HFFc6 (cell line): ENCODE measurements around the gene CALCOCO1. TPM values are rescaled to one million over a fixed set of nuclear protein-coding genes. Genes with fewer than 3 reads are reported as not detected.

Source experiments
- DNase-seq: peaks from one replicate; pipeline ENCODE4 v3.0.0-alpha.2; 2018
- H3K27ac Mint-ChIP-seq: 2 replicates; pipeline ENCODE4 v1.8.0; 2020; ENCODE audit warnings: mild to moderate bottlenecking, mixed read lengths
- H3K27me3 Mint-ChIP-seq: 2 replicates; pipeline ENCODE4 v1.8.0; 2021; ENCODE audit warnings: mild to moderate bottlenecking, moderate library complexity, mixed read lengths; ENCODE audit not compliant: insufficient read depth
- H3K36me3 Mint-ChIP-seq: 2 replicates; pipeline ENCODE4 v1.8.0; 2021; ENCODE audit warnings: low read depth, mixed read lengths
- H3K4me1 Mint-ChIP-seq: 2 replicates; pipeline ENCODE4 v1.8.0; 2020; ENCODE audit warnings: low read depth, mixed read lengths
- H3K4me3 Mint-ChIP-seq: 2 replicates; pipeline ENCODE4 v1.8.0; 2020; ENCODE audit warnings: mild to moderate bottlenecking, moderate library complexity, mixed read lengths
- H3K9me3 Mint-ChIP-seq: 2 replicates; pipeline ENCODE4 v1.8.0; 2020; ENCODE audit warnings: mild to moderate bottlenecking, mixed read lengths
- total RNA-seq, 6 experiments: library from RNA; stranded (reverse); fragmentation: NEBNext Ultra II Directional; extraction: Animal tissue kit (Norgen Biotek cat#: 25700); gene quantifications; 2 replicates in 1 of 6; 3 replicates in 5 of 6; pipeline ENCODE4 v1.2.3, GENCODE V29; 2021
- TF ChIP-seq, protein P1 (sequence below): fragments of 200-600 bp; sonication (generic); IDR thresholded peaks from 2 replicates; pipeline ENCODE4 v1.5.0; 2021; ENCODE audit warnings: antibody characterized with exemption, mild to moderate bottlenecking

CALCOCO1 gene
- total RNA-seq, 6 experiments from 2014 or later = 77.3 to 99.3 (median 87.2) TPM

- TF ChIP-seq, protein P1, sequence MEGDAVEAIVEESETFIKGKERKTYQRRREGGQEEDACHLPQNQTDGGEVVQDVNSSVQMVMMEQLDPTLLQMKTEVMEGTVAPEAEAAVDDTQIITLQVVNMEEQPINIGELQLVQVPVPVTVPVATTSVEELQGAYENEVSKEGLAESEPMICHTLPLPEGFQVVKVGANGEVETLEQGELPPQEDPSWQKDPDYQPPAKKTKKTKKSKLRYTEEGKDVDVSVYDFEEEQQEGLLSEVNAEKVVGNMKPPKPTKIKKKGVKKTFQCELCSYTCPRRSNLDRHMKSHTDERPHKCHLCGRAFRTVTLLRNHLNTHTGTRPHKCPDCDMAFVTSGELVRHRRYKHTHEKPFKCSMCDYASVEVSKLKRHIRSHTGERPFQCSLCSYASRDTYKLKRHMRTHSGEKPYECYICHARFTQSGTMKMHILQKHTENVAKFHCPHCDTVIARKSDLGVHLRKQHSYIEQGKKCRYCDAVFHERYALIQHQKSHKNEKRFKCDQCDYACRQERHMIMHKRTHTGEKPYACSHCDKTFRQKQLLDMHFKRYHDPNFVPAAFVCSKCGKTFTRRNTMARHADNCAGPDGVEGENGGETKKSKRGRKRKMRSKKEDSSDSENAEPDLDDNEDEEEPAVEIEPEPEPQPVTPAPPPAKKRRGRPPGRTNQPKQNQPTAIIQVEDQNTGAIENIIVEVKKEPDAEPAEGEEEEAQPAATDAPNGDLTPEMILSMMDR = no peak
- H3K27me3 Mint-ChIP-seq = peaks cover 45% of the 10 kb centered on the region
- DNase-seq = no peak
- peaks cover 8% of the 10 kb centered on the region; the same call in 1 of the 2 replicates for H3K4me1 Mint-ChIP-seq
- H3K9me3 Mint-ChIP-seq = no peaks in the 10 kb centered on the region
- no peak overlapping the region for H3K27ac Mint-ChIP-seq
- no peaks in the 10 kb centered on the region; the same call in 1 of the 2 replicates for H3K36me3 Mint-ChIP-seq
- no peak overlapping the region for H3K4me3 Mint-ChIP-seq
Observed at GRCh38 chr12:53758730-53759103, 31.5 kb upstream of the CALCOCO1 start.

GRCh38 chr12:53758081-53758729, 31.0 kb upstream of the CALCOCO1 start:
- H3K27ac Mint-ChIP-seq = no peak overlapping the region
- no peaks in the 10 kb centered on the region for H3K9me3 Mint-ChIP-seq
- H3K4me3 Mint-ChIP-seq = no peak overlapping the region
- TF ChIP-seq, protein P1 = no peak
- H3K36me3 Mint-ChIP-seq = no peaks in the 10 kb centered on the region
- DNase-seq = no peak
- peaks cover 8% of the 10 kb centered on the region; the same call in 1 of the 2 replicates for H3K4me1 Mint-ChIP-seq
- H3K27me3 Mint-ChIP-seq = peaks cover 40% of the 10 kb centered on the region

DNA sequence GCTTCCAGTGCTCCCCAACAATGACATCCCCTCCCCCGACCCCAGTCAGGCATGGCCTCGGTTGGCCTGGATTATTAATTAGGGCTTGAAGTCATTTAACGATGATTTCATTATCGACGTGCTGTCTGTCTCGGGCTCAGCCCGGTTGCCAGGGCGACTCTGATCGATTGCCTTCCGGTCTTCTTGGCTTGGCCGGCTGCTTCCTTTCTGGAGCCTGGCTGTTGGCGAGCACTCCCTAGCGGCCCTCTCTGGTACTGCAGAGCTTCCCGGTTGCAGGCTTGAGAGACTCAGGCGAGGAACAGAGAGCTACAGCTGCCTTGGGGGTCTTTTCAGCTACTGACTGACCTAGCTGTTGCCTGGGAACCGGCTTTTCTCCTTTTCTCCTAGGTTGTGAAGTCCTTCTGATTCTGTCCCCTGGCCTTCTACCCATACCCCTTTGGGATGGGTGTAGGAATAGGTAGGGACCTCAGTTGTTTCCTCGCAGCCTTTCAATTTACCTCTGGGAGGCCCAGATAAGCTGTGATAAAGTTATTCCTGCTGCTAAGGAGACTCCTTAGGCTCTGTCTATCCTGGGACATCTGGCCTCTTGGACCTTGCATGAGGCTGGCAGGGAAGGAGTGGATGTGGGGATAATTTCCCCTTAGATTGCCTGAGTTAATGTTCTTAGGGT, 30.0 kb upstream of the CALCOCO1 start:
- Mint-ChIP-seq H3K9me3 (no peaks in the 10 kb centered on the region), H3K36me3 (no peaks in the 10 kb centered on the region), H3K4me3 (peak overlapping the region; percentile 54), H3K4me1 (peaks cover 8% of the 10 kb centered on the region; the same call in 1 of the 2 replicates), H3K27ac (no peak overlapping the region), H3K27me3 (peaks cover 36% of the 10 kb centered on the region)
- TF ChIP-seq, protein P1 = peak; percentile 91
- DNase-seq = peak; percentile 39

- Mint-ChIP-seq H3K4me3 (no peak overlapping the region; the same call in 1 of the 2 replicates), H3K27ac (no peak overlapping the region), H3K36me3 (no peaks in the 10 kb centered on the region), H3K4me1 (peaks cover 6% of the 10 kb centered on the region; the same call in 1 of the 2 replicates), H3K9me3 (no peaks in the 10 kb centered on the region), H3K27me3 (peaks cover 36% of the 10 kb centered on the region)
- TF ChIP-seq, protein P1 = no peak
- DNase-seq = no peak
Observed at GRCh38 chr12:53756300-53757100, 29.2 kb upstream of the CALCOCO1 start.

GRCh38 chr12:53755893-53756292, 28.6 kb upstream of the CALCOCO1 start:
- H3K4me3 Mint-ChIP-seq = no peak overlapping the region
- H3K27me3 Mint-ChIP-seq = peaks cover 40% of the 10 kb centered on the region
- no peaks in the 10 kb centered on the region for H3K4me1 Mint-ChIP-seq
- DNase-seq = no peak
- TF ChIP-seq, protein P1 = no peak
- H3K27ac Mint-ChIP-seq = no peak overlapping the region
- H3K9me3 Mint-ChIP-seq = no peaks in the 10 kb centered on the region
- H3K36me3 Mint-ChIP-seq = no peaks in the 10 kb centered on the region
